ENCODE measurements around the gene IQSEC1.

GRCh38 chr3:12974819-12975218 lies 98.4 kb downstream of the IQSEC1 start:
- TF ChIP-seq CTCF (conservative IDR thresholded peaks at IDR 0.05 in 1 of 2, IDR thresholded peaks at IDR 0.05 in 1 of 2; ENCODE audit: low read depth in 1 of 2, low read length in 2 of 2) (no peak), EZH2 (IDR thresholded peaks at IDR 0.05; ENCODE audit: low read length, missing control alignments) (no peak)
